ENCODE results near the gene COX11. TPM values are rescaled to one million over a fixed set of nuclear protein-coding genes. Genes with fewer than 3 reads are reported as not detected.

Gene COX11
- 48.5 and 64.0 TPM in 2 replicates for total RNA-seq

GRCh38 chr17:54968262-54968987 is at the start of gene COX11, which contains the start of gene STXBP4:
Gene COX11, minus strand, starts transcription at chr17:54968654. Its CDS starts 8 bp downstream, at chr17:54968646.
Gene STXBP4, plus strand, starts transcription at chr17:54968765. Its CDS starts 17,455 bp downstream, at chr17:54986220.

Small RNAs within 50 kb of the gene (small RNA-seq; reads per million reads assigned to genes)
- not detected for gene AC007485.1

Other genes starting within 250 kb of the COX11 start
- 0.57 and 0.98 TPM in 2 replicates for gene TOM1L1, start 67.8 kb downstream of the COX11 start, total RNA-seq
- gene STXBP4, start 111 bp upstream of the COX11 start, total RNA-seq: 7.2 and 23.2 TPM in 2 replicates